Erythroblast (primary cell): ENCODE data around the gene STAT6.
A peak's percentile ranks its signal among the peaks of the same experiment; 100 is the strongest.

Experiments used
- DNase-seq, 2 experiments: peaks; one replicate each; lab custom pipeline; 2025; lab: John Stamatoyannopoulos, UW
- GATA1 ChIP-seq: IDR thresholded peaks from 2 replicates; pipeline ENCODE4 v1.6.1; 2011; ENCODE audit warnings: low read depth, mild to moderate bottlenecking, control low read depth, low read length, moderate library complexity
- POLR2A ChIP-seq: IDR thresholded peaks from 2 replicates; pipeline ENCODE4 v1.6.1; 2011; ENCODE audit warnings: mild to moderate bottlenecking, low read length

STAT6 gene

DNA sequence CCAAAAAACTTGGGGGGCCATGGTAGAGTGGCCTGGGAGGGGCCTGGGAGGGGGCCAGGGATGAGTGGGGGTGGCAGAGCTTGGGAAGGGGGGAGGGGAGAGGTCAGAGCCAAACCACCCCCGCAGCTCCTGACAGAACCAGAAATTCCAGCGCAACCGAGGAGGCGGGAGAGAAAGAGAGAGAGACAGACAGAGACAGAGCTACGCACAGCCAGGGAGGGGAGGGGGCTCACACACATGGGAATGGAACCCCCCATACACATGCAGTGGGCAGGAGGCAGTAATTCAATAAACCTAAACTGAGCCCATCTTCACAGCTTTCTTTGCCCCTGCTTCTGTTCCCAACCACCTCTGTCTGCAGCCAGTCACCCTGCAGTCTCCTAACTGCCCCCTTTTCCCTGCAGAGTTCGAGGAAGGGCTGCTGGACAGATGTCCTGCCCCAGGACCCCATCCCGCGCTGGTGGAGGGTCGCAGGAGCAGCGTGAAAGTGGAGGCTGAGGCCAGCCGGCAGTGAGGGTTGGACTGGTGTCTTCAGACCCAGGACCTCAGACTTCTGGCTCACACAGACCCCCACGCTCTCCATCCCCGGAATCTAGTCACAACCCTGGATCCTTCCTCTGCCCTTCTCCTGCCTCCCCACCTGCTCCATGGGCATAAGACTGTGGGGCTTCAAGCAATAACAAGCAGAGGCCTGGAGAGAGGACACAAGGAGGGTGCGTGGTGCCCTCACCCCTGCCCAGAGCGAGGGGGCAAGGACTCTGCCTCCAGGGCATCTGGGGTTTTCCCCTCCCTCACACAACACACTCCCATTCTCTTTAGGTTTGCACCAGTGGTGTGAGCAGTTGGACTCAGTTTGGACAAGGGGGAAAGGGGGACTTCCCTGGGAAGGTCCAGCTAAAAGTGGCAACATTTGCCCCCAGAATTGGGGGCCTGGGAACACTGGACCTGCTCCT lies 16.7 kb downstream of the STAT6 start:
- no peak for TF ChIP-seq POLR2A
- no peak for TF ChIP-seq GATA1
- DNase-seq = no peak

- peak; percentile 60 to 72 for DNase-seq
- TF ChIP-seq POLR2A (no peak), GATA1 (no peak)
These were observed 17.6 kb downstream of the STAT6 start for GRCh38 chr12:57093415-57094207.

GRCh38 chr12:57092876-57093414 lies 18.2 kb downstream of the STAT6 start:
- DNase-seq = no peak
- TF ChIP-seq POLR2A (no peak), GATA1 (no peak)

DNA sequence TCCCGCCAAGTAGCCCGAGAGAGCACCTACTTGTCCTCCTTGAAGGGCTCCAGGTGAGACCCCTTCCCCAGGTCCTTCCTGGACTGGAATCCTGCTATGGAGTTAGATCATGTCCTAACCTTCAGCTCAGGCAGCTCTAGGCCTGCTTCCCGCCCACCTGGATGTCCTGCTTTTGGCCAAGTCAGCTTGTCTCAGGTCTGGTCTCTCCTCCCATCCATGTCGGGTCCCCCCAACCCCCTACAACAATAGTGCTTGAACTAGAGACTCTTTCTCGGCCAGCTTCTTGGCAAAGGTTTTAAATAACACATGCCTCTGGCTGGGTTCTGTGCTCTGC lies 18.7 kb downstream of the STAT6 start:
- no peak for DNase-seq
- no peak for TF ChIP-seq GATA1
- no peak for TF ChIP-seq POLR2A

- DNase-seq = no peak
These were observed 19.3 kb downstream of the STAT6 start for GRCh38 chr12:57091638-57092528.

DNA sequence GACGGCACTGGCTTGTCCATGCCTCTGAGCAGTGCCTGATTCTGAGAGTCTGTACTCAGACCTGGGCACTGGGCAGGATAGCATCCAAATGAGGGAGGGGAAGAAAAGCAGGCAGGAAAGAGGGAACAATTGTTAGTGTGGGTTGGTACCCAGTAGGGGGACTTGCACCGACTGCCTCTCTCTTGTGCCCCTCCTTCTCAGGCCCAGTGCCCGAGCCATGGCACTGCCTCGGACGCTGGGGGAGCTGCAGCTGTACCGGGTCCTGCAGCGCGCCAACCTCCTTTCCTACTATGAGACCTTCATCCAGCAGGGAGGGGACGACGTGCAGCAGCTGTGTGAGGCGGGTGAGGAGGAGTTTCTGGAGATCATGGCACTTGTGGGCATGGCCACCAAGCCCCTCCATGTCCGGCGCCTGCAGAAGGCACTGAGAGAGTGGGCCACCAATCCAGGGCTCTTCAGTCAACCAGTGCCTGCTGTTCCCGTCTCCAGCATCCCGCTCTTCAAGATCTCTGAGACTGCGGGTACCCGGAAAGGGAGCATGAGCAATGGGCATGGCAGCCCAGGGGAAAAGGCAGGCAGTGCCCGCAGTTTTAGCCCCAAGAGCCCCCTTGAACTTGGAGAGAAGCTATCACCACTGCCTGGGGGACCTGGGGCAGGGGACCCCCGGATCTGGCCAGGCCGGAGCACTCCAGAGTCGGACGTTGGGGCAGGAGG lies 20.1 kb downstream of the STAT6 start:
- DNase-seq = no peak
- TF ChIP-seq GATA1 (no peak), POLR2A (no peak)

More at GRCh38 chr12:57091638-57092528, 19.3 kb downstream of the STAT6 start:
- TF ChIP-seq GATA1 = no peak
- TF ChIP-seq POLR2A = no peak

DNA sequence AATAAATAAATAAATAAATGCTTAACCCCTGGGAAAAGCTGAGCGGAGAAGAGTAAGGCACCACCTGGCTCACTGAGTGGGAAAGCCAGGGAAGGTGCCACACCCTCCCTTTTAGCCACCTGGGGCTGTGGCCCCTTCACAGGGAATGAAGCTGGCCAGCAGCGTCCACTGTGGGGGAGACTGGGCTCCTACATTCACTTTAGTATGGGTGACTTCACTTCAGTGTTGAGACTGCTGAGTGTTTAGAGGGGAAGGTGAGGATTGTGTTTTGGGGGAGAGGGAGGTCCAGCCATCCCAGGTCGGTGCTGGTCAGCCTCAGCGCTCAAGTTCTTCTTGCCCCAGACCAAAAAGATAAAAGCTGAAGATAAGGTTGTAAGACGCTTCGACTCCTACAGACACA lies 20.7 kb downstream of the STAT6 start:
- DNase-seq = no peak
- TF ChIP-seq GATA1 = no peak
- TF ChIP-seq POLR2A = no peak

DNA sequence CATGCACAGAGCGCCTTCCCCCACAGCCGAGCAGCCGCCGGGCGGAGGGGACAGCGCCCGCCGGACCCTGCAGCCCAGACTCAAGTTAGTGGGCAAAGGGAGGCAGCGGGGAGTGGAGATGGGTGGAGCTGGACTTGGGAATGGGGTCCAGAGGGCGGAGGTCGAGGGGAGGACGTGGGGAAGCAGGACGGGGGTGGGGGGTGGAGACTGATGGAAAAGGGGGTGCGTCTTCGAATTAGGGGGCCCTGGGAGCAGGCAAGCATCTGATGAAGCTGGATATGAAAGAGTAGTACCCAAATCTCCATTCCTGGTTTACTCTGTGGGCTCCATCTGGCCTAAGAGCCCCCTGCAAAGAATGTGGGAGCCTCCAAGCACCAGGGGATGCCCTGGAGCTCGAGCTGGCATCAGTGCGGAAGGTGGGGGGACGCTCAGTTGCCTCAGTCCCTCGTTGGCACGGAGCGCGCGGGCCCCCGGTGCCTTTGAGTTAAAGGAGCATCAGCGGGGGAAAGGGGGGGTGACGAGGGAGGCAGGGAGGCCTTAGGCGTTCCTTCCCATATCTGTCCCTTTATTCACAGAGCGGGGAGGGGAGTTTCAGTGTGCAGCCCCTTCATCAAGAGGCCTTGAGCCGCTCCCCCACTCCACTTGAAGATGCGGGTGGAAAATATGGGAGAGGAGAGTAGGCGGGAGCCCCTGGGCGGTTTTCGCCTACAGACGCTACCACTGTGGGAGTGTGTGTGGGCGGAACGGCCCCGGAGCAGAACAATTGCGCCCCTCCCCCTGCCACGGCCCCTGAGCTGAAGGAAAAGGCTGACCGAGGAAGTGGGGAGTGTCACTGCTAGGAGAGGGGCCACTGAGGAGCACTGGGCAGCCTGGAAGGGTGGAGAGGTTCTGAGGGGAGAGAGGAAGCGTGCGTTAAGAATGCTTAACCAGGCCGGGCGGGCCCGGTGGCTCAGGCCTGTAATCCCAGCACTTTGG lies 21.6 kb downstream of the STAT6 start:
- DNase-seq = peak; percentile 57 to 59
- TF ChIP-seq GATA1 = no peak
- no peak for TF ChIP-seq POLR2A

DNA sequence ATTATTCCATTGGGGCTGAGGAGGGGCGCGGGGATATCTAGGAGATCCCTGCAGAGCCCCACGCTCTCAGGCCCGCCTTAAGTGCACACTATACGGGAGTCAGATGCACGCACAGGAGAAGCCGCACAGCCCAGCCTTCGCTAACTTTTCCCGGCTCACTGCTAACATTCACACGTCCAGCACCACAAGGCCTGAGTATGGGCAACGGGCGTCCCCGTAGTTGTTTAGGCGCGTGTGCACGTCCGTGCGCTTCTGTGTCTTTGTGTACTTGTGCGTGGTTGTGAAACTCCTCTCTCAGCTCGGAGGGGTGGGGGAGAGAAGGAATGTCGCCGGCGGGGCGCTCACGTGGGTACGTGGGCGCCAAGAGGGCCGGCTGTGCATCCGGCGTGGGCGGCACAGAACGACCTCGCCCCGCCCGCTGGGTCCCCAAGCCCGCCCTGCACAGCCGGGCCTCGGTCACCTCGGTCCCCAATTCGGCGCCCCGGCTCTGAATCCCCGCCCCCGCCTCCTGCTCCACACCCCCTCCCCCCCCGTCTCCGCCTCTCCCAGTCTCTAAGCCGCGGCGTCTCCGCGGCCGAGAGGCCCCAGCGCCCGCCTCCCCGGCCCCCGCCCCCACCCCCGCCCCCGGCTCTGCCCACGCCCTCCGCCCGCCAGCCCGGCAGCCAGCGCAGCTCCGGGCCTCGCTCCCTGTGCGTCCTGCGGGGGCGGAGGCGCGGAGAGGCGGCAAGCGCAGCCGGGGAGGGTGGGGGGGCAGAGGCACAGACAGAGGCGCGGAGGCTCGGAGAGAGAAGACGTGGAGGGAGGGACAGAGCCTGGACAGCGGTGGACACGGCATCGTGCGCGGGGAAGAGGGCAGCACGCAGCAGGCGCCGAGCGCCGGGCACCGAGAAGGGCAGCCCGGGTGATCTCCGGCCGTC lies 22.6 kb downstream of the STAT6 start, which contains the start of gene NAB2:
TSS of gene NAB2 (plus strand) at position 761 of the 917 bp plus-strand sequence. CDS start 158 bp downstream, outside the sequence.
- TF ChIP-seq GATA1 (no peak), POLR2A (peak; percentile 69)
- peak; percentile 93 to 96 for DNase-seq

- peak; percentile 66 to 71 for DNase-seq
- TF ChIP-seq GATA1 (no peak), POLR2A (peak; percentile 62)
These were observed 23.3 kb downstream of the STAT6 start for GRCh38 chr12:57087691-57088353.
